ENCODE results near the gene C7orf25. TPM values are rescaled to one million over a fixed set of nuclear protein-coding genes. Genes with fewer than 3 reads are reported as not detected.

C7orf25 gene
- total RNA-seq, 1 donor from 2014 or later = 5.8 TPM

GRCh38 chr7:42928754-42929153, 16.9 kb upstream of the C7orf25 start:
- no peaks in the 10 kb centered on the region for H3K9me3 Mint-ChIP-seq
- peaks cover 3% of the 10 kb centered on the region for H3K36me3 Mint-ChIP-seq
- DNase-seq (ENCODE audit: low spot score in 2 of 2, unreplicated experiment in 2 of 2) = no peak
- H3K4me1 Mint-ChIP-seq = peaks cover 33% of the 10 kb centered on the region
- no peaks in the 10 kb centered on the region for H3K27me3 Mint-ChIP-seq (ENCODE audit: low read depth)
- no peak overlapping the region for H3K27ac Mint-ChIP-seq
- TF ChIP-seq CTCF (IDR thresholded peaks at IDR 0.05; ENCODE audit: unreplicated experiment) = no peak
- no peak overlapping the region for H3K4me3 Mint-ChIP-seq

- H3K9me3 Mint-ChIP-seq = no peaks in the 10 kb centered on the region
- no peak for TF ChIP-seq CTCF (IDR thresholded peaks at IDR 0.05; ENCODE audit: unreplicated experiment)
- H3K4me1 Mint-ChIP-seq = peaks cover 21% of the 10 kb centered on the region
- H3K36me3 Mint-ChIP-seq = peaks cover 20% of the 10 kb centered on the region
- DNase-seq (ENCODE audit: low spot score in 2 of 2, unreplicated experiment in 2 of 2) = no peak
- no peaks in the 10 kb centered on the region for H3K27me3 Mint-ChIP-seq (ENCODE audit: low read depth)
- no peak overlapping the region for H3K27ac Mint-ChIP-seq
- no peak overlapping the region for H3K4me3 Mint-ChIP-seq
Measured at GRCh38 chr7:42926204-42926603, 14.3 kb upstream of the C7orf25 start.

GRCh38 chr7:42925630-42926029, 13.8 kb upstream of the C7orf25 start:
- Mint-ChIP-seq H3K9me3 (no peaks in the 10 kb centered on the region), H3K27ac (no peak overlapping the region), H3K27me3 (ENCODE audit: low read depth) (no peaks in the 10 kb centered on the region), H3K36me3 (peaks cover 24% of the 10 kb centered on the region), H3K4me3 (no peak overlapping the region), H3K4me1 (peaks cover 17% of the 10 kb centered on the region)
- no peak for TF ChIP-seq CTCF (IDR thresholded peaks at IDR 0.05; ENCODE audit: unreplicated experiment)
- DNase-seq (ENCODE audit: low spot score in 2 of 2, unreplicated experiment in 2 of 2) = no peak

- no peak for DNase-seq (ENCODE audit: low spot score in 2 of 2, unreplicated experiment in 2 of 2)
- no peaks in the 10 kb centered on the region for H3K27me3 Mint-ChIP-seq (ENCODE audit: low read depth)
- peaks cover 28% of the 10 kb centered on the region for H3K36me3 Mint-ChIP-seq
- H3K9me3 Mint-ChIP-seq = no peaks in the 10 kb centered on the region
- no peak for TF ChIP-seq CTCF (IDR thresholded peaks at IDR 0.05; ENCODE audit: unreplicated experiment)
- H3K4me1 Mint-ChIP-seq = peaks cover 8% of the 10 kb centered on the region
- no peak overlapping the region for H3K27ac Mint-ChIP-seq
- no peak overlapping the region for H3K4me3 Mint-ChIP-seq
Measured at GRCh38 chr7:42924223-42924838, 12.5 kb upstream of the C7orf25 start.

GRCh38 chr7:42922017-42922753, 10.3 kb upstream of the C7orf25 start:
- Mint-ChIP-seq H3K4me1 (no peaks in the 10 kb centered on the region), H3K27me3 (ENCODE audit: low read depth) (no peaks in the 10 kb centered on the region), H3K4me3 (no peak overlapping the region), H3K36me3 (peaks cover 31% of the 10 kb centered on the region), H3K27ac (no peak overlapping the region), H3K9me3 (no peaks in the 10 kb centered on the region)
- no peak for TF ChIP-seq CTCF (IDR thresholded peaks at IDR 0.05; ENCODE audit: unreplicated experiment)
- no peak for DNase-seq (ENCODE audit: low spot score in 2 of 2, unreplicated experiment in 2 of 2)
